Thyroid gland (tissue), 4 donors: ENCODE data around the gene PRR12.

ENCODE experiments used
- CTCF ChIP-seq, 6 experiments: fragments of 200-600 bp in 3 of 6; fragments of 450-650 bp in 3 of 6; sonication (generic) in 3 of 6; IDR thresholded peaks; one replicate each; pipeline ENCODE4 v1.5.1; 2016 to 2019; ENCODE audit warnings: antibody characterized with exemption in 6 of 6, mild to moderate bottlenecking in 2 of 6, inconsistent platforms in 1 of 6, moderate library complexity in 1 of 6
- POLR2A ChIP-seq, 2 donors: fragments of 450-650 bp; IDR thresholded peaks; one replicate each; pipeline ENCODE4 v1.6.1; 2017; ENCODE audit warnings: antibody characterized with exemption in 2 of 2, mild to moderate bottlenecking in 2 of 2, moderate library complexity in 1 of 2

- TF ChIP-seq CTCF (IDR thresholded peaks at IDR 0.05) (no peak), POLR2A (IDR thresholded peaks at IDR 0.05) (no peak)
Measured at GRCh38 chr19:49560358-49560900, 30.6 kb upstream of the PRR12 start.
